ENCODE results near the gene YPEL3.

The YPEL3 gene

DNA sequence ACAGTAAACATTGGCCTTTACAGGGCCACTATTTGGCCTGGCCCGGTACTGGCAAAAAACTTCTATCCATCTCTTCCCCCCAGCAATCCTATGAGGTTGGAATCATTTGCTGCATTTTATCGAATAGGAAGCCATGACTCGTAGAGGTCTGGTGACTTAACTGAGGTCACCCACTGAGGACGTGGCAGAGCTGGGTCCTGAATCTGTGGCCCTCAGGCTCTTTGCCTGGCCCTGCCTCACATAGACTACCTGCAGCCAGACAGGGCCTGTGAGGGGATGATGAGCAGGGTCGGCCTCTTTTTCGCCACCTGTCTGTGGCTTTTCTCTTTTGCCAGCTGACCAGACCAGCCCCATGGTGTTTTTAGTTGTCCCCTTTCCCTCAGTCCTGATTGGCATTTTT, 18.4 kb downstream of the YPEL3 start:
- Histone ChIP-seq H3K4me1 (ENCODE audit: control insufficient read depth in 1 of 2, insufficient read depth in 2 of 2, low read length in 2 of 2) (peaks cover 12 to 33% of the 10 kb centered on the region in 2 donors), H3K4me3 (ENCODE audit: low read depth in 1 of 2, low read length in 2 of 2) (no peak overlapping the region), H3K27ac (ENCODE audit: low read length) (no peak overlapping the region)

DNA sequence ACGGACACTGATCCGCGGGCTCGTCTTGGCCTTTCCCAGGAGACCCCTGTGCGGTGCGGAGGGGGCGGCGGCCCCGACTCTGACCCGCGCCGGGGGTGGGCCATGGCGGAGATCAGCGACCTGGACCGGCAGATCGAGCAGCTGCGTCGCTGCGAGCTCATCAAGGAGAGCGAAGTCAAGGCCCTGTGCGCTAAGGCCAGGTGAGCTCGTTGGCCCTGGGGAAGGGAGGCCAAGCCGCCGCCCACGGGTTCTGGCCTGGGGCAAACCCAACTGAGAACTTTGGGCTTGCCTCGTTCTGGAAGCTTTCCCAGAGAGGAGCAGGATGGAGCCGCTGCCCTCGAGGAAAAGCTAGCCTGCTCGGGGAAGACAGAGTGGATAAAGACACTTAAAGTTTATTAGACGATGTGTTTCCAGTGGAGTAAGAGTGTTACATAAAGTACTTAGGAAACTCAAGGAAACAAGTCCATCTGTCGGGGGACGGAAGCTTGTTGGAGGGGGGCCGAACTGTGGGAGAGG, 19.7 kb downstream of the YPEL3 start:
- H3K9me3 ChIP-seq (ENCODE audit: control insufficient read depth in 1 of 2, low read length in 2 of 2): no peaks in the 10 kb centered on the region
- H3K27me3 ChIP-seq (ENCODE audit: low read depth, low read length): no peaks in the 10 kb centered on the region
- peaks cover 12 to 33% of the 10 kb centered on the region in 2 donors for H3K4me1 ChIP-seq (ENCODE audit: control insufficient read depth in 1 of 2, insufficient read depth in 2 of 2, low read length in 2 of 2)
- peak overlapping the region; percentile 86 for H3K27ac ChIP-seq (ENCODE audit: low read length)
- peaks cover 34 to 46% of the 10 kb centered on the region in 2 donors for H3K36me3 ChIP-seq (ENCODE audit: control insufficient read depth in 1 of 2, insufficient read depth in 2 of 2, low read length in 2 of 2)
- peak overlapping the region; percentile 89 to 91 for H3K4me3 ChIP-seq (ENCODE audit: low read depth in 1 of 2, low read length in 2 of 2)

More for the DNA sequence above, 18.4 kb downstream of the YPEL3 start:
- H3K36me3 ChIP-seq (ENCODE audit: control insufficient read depth in 1 of 2, insufficient read depth in 2 of 2, low read length in 2 of 2): peaks cover 31 to 44% of the 10 kb centered on the region in 2 donors
- H3K27me3 ChIP-seq (ENCODE audit: low read depth, low read length): no peaks in the 10 kb centered on the region
- H3K9me3 ChIP-seq (ENCODE audit: control insufficient read depth in 1 of 2, low read length in 2 of 2): no peaks in the 10 kb centered on the region

DNA sequence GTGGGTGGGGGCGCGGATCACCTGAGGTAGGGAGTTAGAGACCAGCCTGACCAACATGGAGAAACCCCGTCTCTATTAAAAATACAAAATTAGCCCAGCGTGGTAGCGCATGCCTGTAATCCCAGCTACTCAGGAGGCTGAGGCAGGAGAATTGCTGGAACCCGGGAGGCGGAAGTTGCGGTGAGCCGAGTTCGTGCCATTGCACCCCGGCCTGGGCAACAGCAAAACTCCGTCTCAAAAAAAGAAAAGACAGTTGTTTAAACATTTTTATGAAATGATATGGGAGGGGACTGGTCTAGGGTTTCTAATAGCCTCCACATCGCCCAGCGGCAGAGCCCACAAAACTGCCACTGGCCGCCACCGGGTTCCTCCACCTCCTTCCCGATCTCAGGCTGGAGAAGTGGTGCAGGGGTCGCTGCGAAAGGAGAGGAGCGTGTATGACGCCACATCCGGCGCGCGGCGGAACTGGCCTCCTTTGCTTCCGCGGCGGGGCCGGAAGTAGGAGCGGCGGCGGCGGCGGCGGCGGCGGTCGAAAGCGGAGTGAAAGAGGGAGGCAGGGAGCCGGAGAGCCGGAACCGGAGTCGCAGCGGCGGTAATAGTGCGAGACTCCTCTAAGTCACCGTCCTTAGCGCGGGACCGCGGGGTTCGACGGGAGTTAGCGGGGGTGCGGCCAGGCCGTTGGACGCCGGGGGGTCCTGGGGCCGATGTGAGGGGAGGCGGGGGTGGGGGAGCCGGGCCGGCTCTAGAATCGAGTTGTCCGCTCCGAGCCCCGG, 20.3 kb downstream of the YPEL3 start, which contains the start of gene PPP4C:
PPP4C (plus strand) TSS at position 492 of the 773 bp plus-strand sequence. CDS start 384 bp downstream, outside the sequence.
- H3K27me3 ChIP-seq (ENCODE audit: low read depth, low read length): no peaks in the 10 kb centered on the region
- peak within 1 kb of the TSS; percentile 89 to 91 for H3K4me3 ChIP-seq (ENCODE audit: low read depth in 1 of 2, low read length in 2 of 2)
- H3K4me1 ChIP-seq (ENCODE audit: control insufficient read depth in 1 of 2, insufficient read depth in 2 of 2, low read length in 2 of 2): peaks cover 12 to 33% of the 10 kb centered on the region in 2 donors
- H3K36me3 ChIP-seq (ENCODE audit: control insufficient read depth in 1 of 2, insufficient read depth in 2 of 2, low read length in 2 of 2): peaks cover 30 to 46% of the 10 kb centered on the region in 2 donors
- no peaks in the 10 kb centered on the region for H3K9me3 ChIP-seq (ENCODE audit: control insufficient read depth in 1 of 2, low read length in 2 of 2)
- peak within 1 kb of the TSS; percentile 88 for H3K27ac ChIP-seq (ENCODE audit: low read length)

DNA sequence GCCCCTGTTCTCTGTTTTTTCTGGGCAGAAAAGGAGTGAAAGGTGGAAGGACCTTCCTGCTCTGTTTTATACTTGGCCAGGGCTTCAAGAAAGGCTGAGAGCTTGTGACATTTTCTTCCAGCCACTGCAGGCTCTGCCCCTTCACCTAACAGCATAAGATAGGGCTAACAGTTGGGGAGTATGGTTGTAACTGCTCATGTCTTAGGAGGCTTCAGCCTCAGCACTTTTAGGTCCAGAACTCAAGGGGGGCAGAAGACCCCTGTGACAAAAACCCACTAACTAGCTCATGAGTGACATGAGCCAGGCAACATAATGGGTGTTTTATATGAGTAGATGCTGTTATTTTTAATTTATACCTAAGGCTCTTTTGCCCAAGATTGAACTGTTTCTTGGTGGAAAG, 25.5 kb downstream of the YPEL3 start:
- Histone ChIP-seq H3K9me3 (ENCODE audit: control insufficient read depth in 1 of 2, low read length in 2 of 2) (no peaks in the 10 kb centered on the region), H3K36me3 (ENCODE audit: control insufficient read depth in 1 of 2, insufficient read depth in 2 of 2, low read length in 2 of 2) (peaks cover 44 to 53% of the 10 kb centered on the region in 2 donors), H3K4me1 (ENCODE audit: control insufficient read depth in 1 of 2, insufficient read depth in 2 of 2, low read length in 2 of 2) (peaks cover 22 to 46% of the 10 kb centered on the region in 2 donors), H3K27me3 (ENCODE audit: low read depth, low read length) (no peaks in the 10 kb centered on the region), H3K4me3 (ENCODE audit: low read depth in 1 of 2, low read length in 2 of 2) (no peak overlapping the region), H3K27ac (ENCODE audit: low read length) (no peak overlapping the region)

DNA sequence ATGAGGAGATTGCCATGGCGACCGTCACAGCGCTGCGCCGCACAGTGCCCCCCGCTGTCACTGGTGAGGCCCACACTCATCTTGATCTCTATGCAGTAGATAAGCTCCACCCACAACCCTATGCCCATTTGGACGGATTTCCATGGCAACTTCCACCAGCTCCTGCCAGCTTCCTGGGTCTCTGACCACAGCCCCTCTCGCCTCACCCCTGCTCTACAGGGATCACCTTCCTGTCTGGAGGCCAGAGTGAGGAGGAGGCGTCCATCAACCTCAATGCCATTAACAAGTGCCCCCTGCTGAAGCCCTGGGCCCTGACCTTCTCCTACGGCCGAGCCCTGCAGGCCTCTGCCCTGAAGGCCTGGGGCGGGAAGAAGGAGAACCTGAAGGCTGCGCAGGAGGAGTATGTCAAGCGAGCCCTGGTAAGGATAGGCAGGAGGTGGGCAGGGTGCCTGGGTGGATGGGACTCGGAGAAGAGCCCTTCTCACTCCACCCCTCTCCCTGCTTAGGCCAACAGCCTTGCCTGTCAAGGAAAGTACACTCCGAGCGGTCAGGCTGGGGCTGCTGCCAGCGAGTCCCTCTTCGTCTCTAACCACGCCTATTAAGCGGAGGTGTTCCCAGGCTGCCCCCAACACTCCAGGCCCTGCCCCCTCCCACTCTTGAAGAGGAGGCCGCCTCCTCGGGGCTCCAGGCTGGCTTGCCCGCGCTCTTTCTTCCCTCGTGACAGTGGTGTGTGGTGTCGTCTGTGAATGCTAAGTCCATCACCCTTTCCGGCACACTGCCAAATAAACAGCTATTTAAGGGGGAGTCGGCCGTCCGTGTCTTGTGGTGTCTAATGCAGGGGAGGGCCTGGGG, 26.2 kb downstream of the YPEL3 start:
- no peak overlapping the region for H3K27ac ChIP-seq (ENCODE audit: low read length)
- H3K36me3 ChIP-seq (ENCODE audit: control insufficient read depth in 1 of 2, insufficient read depth in 2 of 2, low read length in 2 of 2): peaks cover 44 to 58% of the 10 kb centered on the region in 2 donors
- H3K27me3 ChIP-seq (ENCODE audit: low read depth, low read length): no peaks in the 10 kb centered on the region
- H3K4me3 ChIP-seq (ENCODE audit: low read depth in 1 of 2, low read length in 2 of 2): peak overlapping the region in 1 of 2 donors; percentile 39
- H3K9me3 ChIP-seq (ENCODE audit: control insufficient read depth in 1 of 2, low read length in 2 of 2): no peaks in the 10 kb centered on the region
- peaks cover 20 to 41% of the 10 kb centered on the region in 2 donors for H3K4me1 ChIP-seq (ENCODE audit: control insufficient read depth in 1 of 2, insufficient read depth in 2 of 2, low read length in 2 of 2)

DNA sequence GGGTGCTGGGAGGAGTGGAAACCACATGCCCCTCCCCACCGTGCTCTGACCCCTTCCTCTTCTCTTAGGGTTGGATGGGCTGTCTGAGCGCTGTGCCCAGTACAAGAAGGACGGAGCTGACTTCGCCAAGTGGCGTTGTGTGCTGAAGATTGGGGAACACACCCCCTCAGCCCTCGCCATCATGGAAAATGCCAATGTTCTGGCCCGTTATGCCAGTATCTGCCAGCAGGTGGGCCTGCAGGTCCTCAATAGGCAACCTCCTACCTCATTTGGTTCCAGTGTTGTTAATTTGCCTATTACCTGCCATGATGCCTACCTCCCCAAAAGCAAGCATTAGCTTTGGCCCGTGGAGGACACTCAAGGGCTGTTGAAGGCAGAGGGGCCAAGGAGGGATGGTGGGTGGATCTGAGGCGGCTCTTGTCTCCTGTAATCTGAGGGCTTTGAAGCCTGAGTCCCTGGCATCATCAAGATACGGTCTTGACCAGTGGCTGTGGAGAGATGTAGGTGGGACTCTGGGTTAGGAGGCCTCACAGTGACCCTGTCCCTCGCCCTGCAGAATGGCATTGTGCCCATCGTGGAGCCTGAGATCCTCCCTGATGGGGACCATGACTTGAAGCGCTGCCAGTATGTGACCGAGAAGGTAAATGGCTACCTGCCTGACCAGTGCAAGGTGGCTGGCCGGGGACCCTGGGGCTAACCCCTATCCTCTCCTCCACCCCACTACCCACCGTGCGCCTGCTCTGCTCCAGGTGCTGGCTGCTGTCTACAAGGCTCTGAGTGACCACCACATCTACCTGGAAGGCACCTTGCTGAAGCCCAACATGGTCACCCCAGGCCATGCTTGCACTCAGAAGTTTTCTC, 27.0 kb downstream of the YPEL3 start:
- peak overlapping the region; percentile 26 for H3K27ac ChIP-seq (ENCODE audit: low read length)
- H3K9me3 ChIP-seq (ENCODE audit: control insufficient read depth in 1 of 2, low read length in 2 of 2): no peaks in the 10 kb centered on the region
- peaks cover 19 to 42% of the 10 kb centered on the region in 2 donors for H3K4me1 ChIP-seq (ENCODE audit: control insufficient read depth in 1 of 2, insufficient read depth in 2 of 2, low read length in 2 of 2)
- peaks cover 44 to 58% of the 10 kb centered on the region in 2 donors for H3K36me3 ChIP-seq (ENCODE audit: control insufficient read depth in 1 of 2, insufficient read depth in 2 of 2, low read length in 2 of 2)
- H3K27me3 ChIP-seq (ENCODE audit: low read depth, low read length): no peaks in the 10 kb centered on the region
- peak overlapping the region in 1 of 2 donors; percentile 39 for H3K4me3 ChIP-seq (ENCODE audit: low read depth in 1 of 2, low read length in 2 of 2)

DNA sequence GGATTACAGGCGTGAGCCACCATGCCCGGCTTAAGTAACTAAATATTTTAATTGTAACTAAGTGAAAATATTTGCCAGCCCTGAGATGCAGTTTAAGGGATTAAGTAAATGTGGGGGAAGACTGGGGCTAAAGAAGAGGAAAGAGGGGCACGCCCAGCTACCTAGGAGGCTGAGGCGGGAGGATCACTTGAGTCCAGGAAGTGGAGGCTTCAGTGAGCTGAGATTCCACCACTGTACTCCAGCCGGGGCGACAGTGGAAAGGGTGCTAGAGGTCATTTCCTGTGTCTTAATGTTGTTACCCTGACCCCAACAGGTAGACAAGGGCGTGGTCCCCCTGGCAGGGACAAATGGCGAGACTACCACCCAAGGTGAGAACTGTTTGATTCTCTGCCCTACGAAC, 27.7 kb downstream of the YPEL3 start:
- peaks cover 22 to 49% of the 10 kb centered on the region in 2 donors for H3K4me1 ChIP-seq (ENCODE audit: control insufficient read depth in 1 of 2, insufficient read depth in 2 of 2, low read length in 2 of 2)
- no peaks in the 10 kb centered on the region for H3K27me3 ChIP-seq (ENCODE audit: low read depth, low read length)
- no peaks in the 10 kb centered on the region for H3K9me3 ChIP-seq (ENCODE audit: control insufficient read depth in 1 of 2, low read length in 2 of 2)
- H3K4me3 ChIP-seq (ENCODE audit: low read depth in 1 of 2, low read length in 2 of 2): peak overlapping the region in 1 of 2 donors; percentile 39
- H3K36me3 ChIP-seq (ENCODE audit: control insufficient read depth in 1 of 2, insufficient read depth in 2 of 2, low read length in 2 of 2): peaks cover 44 to 58% of the 10 kb centered on the region in 2 donors
- H3K27ac ChIP-seq (ENCODE audit: low read length): peak overlapping the region; percentile 26

DNA sequence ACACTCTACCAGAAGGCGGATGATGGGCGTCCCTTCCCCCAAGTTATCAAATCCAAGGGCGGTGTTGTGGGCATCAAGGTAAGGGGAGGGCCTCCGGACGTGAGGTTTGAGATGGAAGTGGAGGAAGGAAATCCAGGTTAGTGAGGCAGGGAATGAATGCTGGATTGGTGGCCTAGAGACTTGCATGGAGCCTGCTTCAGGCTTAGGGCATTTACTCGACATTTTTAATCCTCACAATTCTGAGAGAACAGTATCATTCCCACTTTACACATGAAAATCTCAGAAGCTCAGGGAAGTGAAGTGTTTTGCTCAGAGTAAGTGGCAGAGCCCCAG, 28.5 kb downstream of the YPEL3 start:
- Histone ChIP-seq H3K4me3 (ENCODE audit: low read depth in 1 of 2, low read length in 2 of 2) (peak overlapping the region; percentile 96 to 97), H3K9me3 (ENCODE audit: control insufficient read depth in 1 of 2, low read length in 2 of 2) (no peaks in the 10 kb centered on the region), H3K36me3 (ENCODE audit: control insufficient read depth in 1 of 2, insufficient read depth in 2 of 2, low read length in 2 of 2) (peaks cover 44 to 57% of the 10 kb centered on the region in 2 donors), H3K27ac (ENCODE audit: low read length) (peak overlapping the region; percentile 96), H3K4me1 (ENCODE audit: control insufficient read depth in 1 of 2, insufficient read depth in 2 of 2, low read length in 2 of 2) (peaks cover 24 to 53% of the 10 kb centered on the region in 2 donors), H3K27me3 (ENCODE audit: low read depth, low read length) (no peaks in the 10 kb centered on the region)

DNA sequence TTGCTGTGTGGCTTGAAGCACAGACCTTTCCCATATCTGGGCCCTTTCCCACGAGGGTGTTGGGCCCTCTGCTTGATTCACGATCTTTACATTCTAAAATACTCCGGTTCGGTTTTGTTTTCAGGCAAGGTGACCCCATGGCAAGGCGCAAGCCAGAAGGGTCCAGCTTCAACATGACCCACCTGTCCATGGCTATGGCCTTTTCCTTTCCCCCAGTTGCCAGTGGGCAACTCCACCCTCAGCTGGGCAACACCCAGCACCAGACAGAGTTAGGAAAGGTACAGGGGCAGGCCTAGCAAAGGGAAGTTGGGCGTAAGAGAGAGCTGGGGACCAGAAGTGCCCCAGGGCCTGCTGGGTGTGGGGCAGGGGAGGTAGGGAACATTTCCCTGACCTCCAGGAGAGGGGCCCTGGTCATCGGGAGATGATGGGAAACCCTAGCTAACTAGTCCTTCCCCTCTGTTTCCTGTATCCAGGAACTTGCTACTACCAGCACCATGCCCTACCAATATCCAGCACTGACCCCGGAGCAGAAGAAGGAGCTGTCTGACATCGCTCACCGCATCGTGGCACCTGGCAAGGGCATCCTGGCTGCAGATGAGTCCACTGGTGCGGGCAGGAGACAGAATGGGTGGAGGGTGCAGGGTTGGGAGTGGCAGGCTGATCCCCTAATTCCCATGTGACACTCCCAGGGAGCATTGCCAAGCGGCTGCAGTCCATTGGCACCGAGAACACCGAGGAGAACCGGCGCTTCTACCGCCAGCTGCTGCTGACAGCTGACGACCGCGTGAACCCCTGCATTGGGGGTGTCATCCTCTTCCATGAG, 29.0 kb downstream of the YPEL3 start:
- peaks cover 41 to 51% of the 10 kb centered on the region in 2 donors for H3K36me3 ChIP-seq (ENCODE audit: control insufficient read depth in 1 of 2, insufficient read depth in 2 of 2, low read length in 2 of 2)
- H3K4me1 ChIP-seq (ENCODE audit: control insufficient read depth in 1 of 2, insufficient read depth in 2 of 2, low read length in 2 of 2): peaks cover 24 to 53% of the 10 kb centered on the region in 2 donors
- no peaks in the 10 kb centered on the region for H3K27me3 ChIP-seq (ENCODE audit: low read depth, low read length)
- H3K27ac ChIP-seq (ENCODE audit: low read length): peak overlapping the region; percentile 96
- no peaks in the 10 kb centered on the region for H3K9me3 ChIP-seq (ENCODE audit: control insufficient read depth in 1 of 2, low read length in 2 of 2)
- peak overlapping the region; percentile 96 to 97 for H3K4me3 ChIP-seq (ENCODE audit: low read depth in 1 of 2, low read length in 2 of 2)
